HepG2 (cell line): ENCODE measurements around the gene VEZF1. TPM values are rescaled to one million over a fixed set of nuclear protein-coding genes. Genes with fewer than 3 reads are reported as not detected.

ENCODE experiments used
- AGO2 ChIP-seq: fragments of 200-400 bp; formaldehyde crosslinking; optimal IDR thresholded peaks from 2 replicates; pipeline ENCODE3; 2017; ENCODE audit warnings: mild to moderate bottlenecking, low read depth, low read length, moderate library complexity
- ARID4A ChIP-seq: sonication (generic); formaldehyde crosslinking; IDR thresholded peaks from 2 replicates; pipeline ENCODE4 v1.5.0; 2020; ENCODE audit warnings: mild to moderate bottlenecking, missing genetic modification reagents, borderline replicate concordance
- HDAC2 ChIP-seq: sonication (generic); formaldehyde crosslinking; IDR thresholded peaks from 2 replicates; pipeline ENCODE4 v1.4.0; 2020; ENCODE audit warnings: missing genetic modification reagents
- HNRNPUL1 ChIP-seq: fragments of 200-400 bp; formaldehyde crosslinking; IDR thresholded peaks from 2 replicates; pipeline ENCODE4 v1.6.1; 2017; ENCODE audit warnings: low read depth, mild to moderate bottlenecking, low read length, moderate library complexity
- KAT7 ChIP-seq: IDR thresholded peaks from 2 replicates; pipeline ENCODE4 v1.6.1; 2018; ENCODE audit warnings: borderline replicate concordance, missing compliant biosample characterization
- NR2F6 ChIP-seq, 2 experiments: IDR thresholded peaks; 2 replicates each; pipeline ENCODE4 v1.6.1; 2016; ENCODE audit warnings: antibody characterized with exemption in 1 of 2, mild to moderate bottlenecking in 1 of 2
- PAX8 ChIP-seq: sonication (generic); formaldehyde crosslinking; IDR thresholded peaks from 2 replicates; pipeline ENCODE4 v1.8.0; 2022; ENCODE audit warnings: mild to moderate bottlenecking, missing genetic modification reagents, borderline replicate concordance
- RFX1 ChIP-seq: fragments of 450-650 bp; IDR thresholded peaks from 2 replicates; pipeline ENCODE4 v1.6.1; 2017
- SMAD1 ChIP-seq: sonication (generic); formaldehyde crosslinking; IDR thresholded peaks from 2 replicates; pipeline ENCODE4 v1.4.0; 2020; ENCODE audit warnings: missing genetic modification reagents, low read depth, mild to moderate bottlenecking, borderline replicate concordance
- SYNCRIP ChIP-seq: fragments of 200-400 bp; formaldehyde crosslinking; IDR thresholded peaks from 2 replicates; pipeline ENCODE4 v1.6.1; 2018; ENCODE audit warnings: mild to moderate bottlenecking, low read depth, low read length; ENCODE audit not compliant: insufficient read depth
- TEF ChIP-seq: sonication (generic); formaldehyde crosslinking; IDR thresholded peaks from 2 replicates; pipeline ENCODE4 v1.5.0; 2020; ENCODE audit warnings: missing genetic modification reagents
- TSC22D2 ChIP-seq: sonication (generic); formaldehyde crosslinking; IDR thresholded peaks from 2 replicates; pipeline ENCODE4 v1.5.1; 2020; ENCODE audit warnings: missing genetic modification reagents, mild to moderate bottlenecking, borderline replicate concordance
- ZNF234 ChIP-seq: sonication (generic); formaldehyde crosslinking; conservative IDR thresholded peaks from 2 replicates; pipeline ENCODE4 v1.5.1; 2020; ENCODE audit warnings: mild to moderate bottlenecking, missing genetic modification reagents
- ZNF546 ChIP-seq: sonication (generic); formaldehyde crosslinking; conservative IDR thresholded peaks from 2 replicates; pipeline ENCODE4 v1.8.1; 2023; ENCODE audit warnings: mild to moderate bottlenecking, missing genetic modification reagents
- polyA plus RNA-seq, 8 experiments: library from polyadenylated mRNA; depleted of rRNA in 3 of 8; stranded (reverse) in 7 of 8; unstranded in 1 of 8; fragments of >200 nt; fragmentation: Illumina TruSeq in 4 of 8; extraction: Trizol in 4 of 8; gene quantifications; 2 replicates each; pipeline versions ENCODE4 v1.2.1 to v1.2.3, GENCODE V29; 2011 to 2016; ENCODE audit warnings: low read depth in 4 of 8, missing spikeins in 1 of 8, mixed read lengths in 1 of 8; ENCODE audit not compliant: insufficient read depth in 1 of 8
- total RNA-seq, 5 experiments: library from RNA; depleted of rRNA; stranded (reverse); fragments of >200 nt; fragmentation: Illumina TruSeq; extraction: Trizol; gene quantifications; 2 replicates each; pipeline ENCODE4 v1.2.3, GENCODE V29; 2016; ENCODE audit warnings: low read depth in 1 of 5
- TF ChIP-seq, protein P1 (sequence below): IDR thresholded peaks from 2 replicates; pipeline ENCODE4 v1.6.1; 2016; ENCODE audit warnings: missing compliant biosample characterization, missing genetic modification reagents, borderline replicate concordance
- TF ChIP-seq, protein P2 (sequence below): sonication (generic); formaldehyde crosslinking; IDR thresholded peaks from 2 replicates; pipeline ENCODE4 v1.4.0; 2020; ENCODE audit warnings: missing genetic modification reagents
- TF ChIP-seq, protein P3 (sequence below): sonication (generic); formaldehyde crosslinking; IDR thresholded peaks from 2 replicates; pipeline ENCODE4 v1.5.1; 2020; ENCODE audit warnings: missing genetic modification reagents, mild to moderate bottlenecking, borderline replicate concordance

The VEZF1 gene
- total and polyA plus RNA-seq, 2 of the 13 experiments (the other 11 are each of a cell fraction or from before 2014, with no cell fraction given) = 45.9 to 49.7 TPM

DNA sequence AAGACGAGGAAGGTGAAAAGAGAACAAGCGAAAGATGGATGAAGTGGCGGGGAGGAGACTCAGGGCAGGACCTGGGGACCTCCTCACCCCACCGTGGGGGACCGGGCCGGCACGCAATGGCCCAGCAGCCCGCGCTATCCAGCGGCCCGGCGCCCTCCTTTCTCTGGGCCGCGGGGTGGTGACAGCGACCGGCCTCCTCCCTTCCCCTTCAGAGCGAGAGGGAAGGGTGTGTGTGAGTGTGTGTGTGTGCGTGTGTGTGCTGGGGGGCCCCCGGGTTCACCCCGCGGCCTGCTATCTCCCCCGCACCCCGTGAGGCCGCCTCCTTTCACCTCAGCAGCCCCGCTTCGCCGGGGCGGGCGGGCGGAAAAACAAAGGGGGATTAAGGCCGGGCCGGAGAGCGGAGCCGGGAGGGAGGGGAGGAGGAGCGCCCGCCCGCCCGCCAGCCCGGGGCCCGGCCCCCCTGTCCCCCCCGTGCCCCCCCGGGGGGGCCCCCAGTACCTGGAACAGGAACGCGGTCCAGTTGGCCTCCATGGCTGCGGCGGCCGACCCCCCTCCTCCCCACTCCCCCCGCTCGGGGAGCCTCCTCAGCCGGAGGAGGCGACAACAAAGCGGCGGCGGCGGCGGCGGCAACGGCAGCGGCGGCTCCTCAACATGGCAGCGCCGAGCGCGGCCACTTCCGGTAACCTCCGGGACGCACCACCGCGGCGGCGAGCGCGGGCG is at the start of gene VEZF1 (continued):
- TF ChIP-seq, protein P1, sequence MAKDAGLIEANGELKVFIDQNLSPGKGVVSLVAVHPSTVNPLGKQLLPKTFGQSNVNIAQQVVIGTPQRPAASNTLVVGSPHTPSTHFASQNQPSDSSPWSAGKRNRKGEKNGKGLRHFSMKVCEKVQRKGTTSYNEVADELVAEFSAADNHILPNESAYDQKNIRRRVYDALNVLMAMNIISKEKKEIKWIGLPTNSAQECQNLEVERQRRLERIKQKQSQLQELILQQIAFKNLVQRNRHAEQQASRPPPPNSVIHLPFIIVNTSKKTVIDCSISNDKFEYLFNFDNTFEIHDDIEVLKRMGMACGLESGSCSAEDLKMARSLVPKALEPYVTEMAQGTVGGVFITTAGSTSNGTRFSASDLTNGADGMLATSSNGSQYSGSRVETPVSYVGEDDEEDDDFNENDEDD (CRISPR knock-in tag) = peak; percentile 15; the same call in 1 of the 2 replicates
- no peak for TF ChIP-seq PAX8 (CRISPR knock-in tag)
- TF ChIP-seq HNRNPUL1 = no peak
- peak; percentile 42; the same call in 1 of the 2 replicates for TF ChIP-seq TEF
- TF ChIP-seq, protein P2, sequence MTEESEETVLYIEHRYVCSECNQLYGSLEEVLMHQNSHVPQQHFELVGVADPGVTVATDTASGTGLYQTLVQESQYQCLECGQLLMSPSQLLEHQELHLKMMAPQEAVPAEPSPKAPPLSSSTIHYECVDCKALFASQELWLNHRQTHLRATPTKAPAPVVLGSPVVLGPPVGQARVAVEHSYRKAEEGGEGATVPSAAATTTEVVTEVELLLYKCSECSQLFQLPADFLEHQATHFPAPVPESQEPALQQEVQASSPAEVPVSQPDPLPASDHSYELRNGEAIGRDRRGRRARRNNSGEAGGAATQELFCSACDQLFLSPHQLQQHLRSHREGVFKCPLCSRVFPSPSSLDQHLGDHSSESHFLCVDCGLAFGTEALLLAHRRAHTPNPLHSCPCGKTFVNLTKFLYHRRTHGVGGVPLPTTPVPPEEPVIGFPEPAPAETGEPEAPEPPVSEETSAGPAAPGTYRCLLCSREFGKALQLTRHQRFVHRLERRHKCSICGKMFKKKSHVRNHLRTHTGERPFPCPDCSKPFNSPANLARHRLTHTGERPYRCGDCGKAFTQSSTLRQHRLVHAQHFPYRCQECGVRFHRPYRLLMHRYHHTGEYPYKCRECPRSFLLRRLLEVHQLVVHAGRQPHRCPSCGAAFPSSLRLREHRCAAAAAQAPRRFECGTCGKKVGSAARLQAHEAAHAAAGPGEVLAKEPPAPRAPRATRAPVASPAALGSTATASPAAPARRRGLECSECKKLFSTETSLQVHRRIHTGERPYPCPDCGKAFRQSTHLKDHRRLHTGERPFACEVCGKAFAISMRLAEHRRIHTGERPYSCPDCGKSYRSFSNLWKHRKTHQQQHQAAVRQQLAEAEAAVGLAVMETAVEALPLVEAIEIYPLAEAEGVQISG (CRISPR knock-in tag) = peak; percentile 66
- TF ChIP-seq ARID4A = peak; percentile 35; the same call in 1 of the 2 replicates
- TF ChIP-seq, protein P3, sequence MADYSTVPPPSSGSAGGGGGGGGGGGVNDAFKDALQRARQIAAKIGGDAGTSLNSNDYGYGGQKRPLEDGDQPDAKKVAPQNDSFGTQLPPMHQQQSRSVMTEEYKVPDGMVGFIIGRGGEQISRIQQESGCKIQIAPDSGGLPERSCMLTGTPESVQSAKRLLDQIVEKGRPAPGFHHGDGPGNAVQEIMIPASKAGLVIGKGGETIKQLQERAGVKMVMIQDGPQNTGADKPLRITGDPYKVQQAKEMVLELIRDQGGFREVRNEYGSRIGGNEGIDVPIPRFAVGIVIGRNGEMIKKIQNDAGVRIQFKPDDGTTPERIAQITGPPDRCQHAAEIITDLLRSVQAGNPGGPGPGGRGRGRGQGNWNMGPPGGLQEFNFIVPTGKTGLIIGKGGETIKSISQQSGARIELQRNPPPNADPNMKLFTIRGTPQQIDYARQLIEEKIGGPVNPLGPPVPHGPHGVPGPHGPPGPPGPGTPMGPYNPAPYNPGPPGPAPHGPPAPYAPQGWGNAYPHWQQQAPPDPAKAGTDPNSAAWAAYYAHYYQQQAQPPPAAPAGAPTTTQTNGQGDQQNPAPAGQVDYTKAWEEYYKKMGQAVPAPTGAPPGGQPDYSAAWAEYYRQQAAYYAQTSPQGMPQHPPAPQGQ (CRISPR knock-in tag) = no peak
- no peak; the same call in 1 of the 2 replicates for TF ChIP-seq ZNF546 (CRISPR knock-in tag)
- peak; percentile 69; the same call in 1 of the 2 replicates for TF ChIP-seq KAT7 (CRISPR knock-in tag)
- peak; percentile 39; the same call in 1 of the 2 replicates for TF ChIP-seq HDAC2 (CRISPR knock-in tag)
- TF ChIP-seq TSC22D2 (CRISPR knock-in tag) = no peak; the same call in 1 of the 2 replicates
- TF ChIP-seq AGO2 = peak; percentile 95
- TF ChIP-seq ZNF234 (CRISPR knock-in tag) = peak; percentile 30; the same call in 1 of the 2 replicates
- TF ChIP-seq NR2F6 (IDR thresholded peaks at IDR 0.05) = no peak
- TF ChIP-seq NR2F6 (CRISPR knock-in tag; IDR thresholded peaks at IDR 0.05) = no peak
- TF ChIP-seq SMAD1 (CRISPR knock-in tag) = no peak
- no peak for TF ChIP-seq SYNCRIP
- TF ChIP-seq RFX1 = no peak
